ENCODE results near the gene WDR5.

WDR5 gene

DNA sequence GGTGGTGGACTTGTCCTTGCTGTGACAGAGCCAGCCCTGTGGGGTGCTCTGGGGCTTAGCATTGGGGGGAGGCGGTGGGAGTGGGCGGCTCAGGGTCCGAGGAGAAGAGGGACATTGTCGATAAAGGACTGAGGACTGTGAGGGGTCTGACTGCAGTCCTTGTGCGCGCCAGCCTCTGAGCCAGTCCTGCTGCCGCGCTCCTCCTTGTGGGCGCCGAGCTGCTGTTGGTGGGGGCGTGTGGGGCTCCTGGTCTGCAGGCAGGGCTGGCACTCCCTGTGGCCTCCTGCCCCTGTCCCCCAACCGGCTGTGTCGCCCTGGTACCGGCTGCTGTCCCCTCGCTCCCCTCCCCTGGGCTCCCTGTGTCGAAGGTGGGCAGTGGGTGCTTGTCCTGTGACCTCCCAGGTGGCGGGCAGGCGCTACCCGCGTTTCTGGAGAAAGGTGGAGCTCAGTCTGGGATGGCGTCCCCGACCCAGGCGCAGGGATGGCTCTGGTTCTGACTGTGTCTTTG, 21.6 kb downstream of the WDR5 start:
- in situ Hi-C loops (cut with MboI; ENCODE audit: low sequenced_read_pairs) = loop anchor here (25.0 kb wide), 1 partner anchor 555 kb away; no protein-coding TSS in a partner anchor

DNA sequence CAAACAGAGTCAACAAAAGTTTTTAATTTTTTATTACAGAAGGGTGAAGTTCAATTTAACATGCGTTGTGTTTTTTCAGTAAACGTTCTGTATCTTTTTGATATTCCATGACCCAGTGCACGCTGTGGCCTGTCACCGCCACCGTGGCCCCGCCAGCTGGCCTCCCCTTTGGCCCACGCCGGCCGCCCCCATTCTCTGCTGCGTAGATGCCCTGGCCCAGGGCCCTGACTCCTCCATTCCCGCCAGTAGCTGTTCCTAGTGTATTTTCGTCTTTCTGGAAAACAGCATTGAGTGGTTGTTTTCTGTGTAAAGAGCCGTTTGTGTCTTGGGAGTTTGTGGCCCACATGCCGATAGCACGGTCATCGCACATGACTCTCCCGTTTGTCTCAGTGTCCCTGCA, 22.4 kb downstream of the WDR5 start:
- in situ Hi-C loops (cut with MboI; ENCODE audit: low sequenced_read_pairs) = loop anchor here (25.0 kb wide), 1 partner anchor 554 kb away; no protein-coding TSS in a partner anchor

DNA sequence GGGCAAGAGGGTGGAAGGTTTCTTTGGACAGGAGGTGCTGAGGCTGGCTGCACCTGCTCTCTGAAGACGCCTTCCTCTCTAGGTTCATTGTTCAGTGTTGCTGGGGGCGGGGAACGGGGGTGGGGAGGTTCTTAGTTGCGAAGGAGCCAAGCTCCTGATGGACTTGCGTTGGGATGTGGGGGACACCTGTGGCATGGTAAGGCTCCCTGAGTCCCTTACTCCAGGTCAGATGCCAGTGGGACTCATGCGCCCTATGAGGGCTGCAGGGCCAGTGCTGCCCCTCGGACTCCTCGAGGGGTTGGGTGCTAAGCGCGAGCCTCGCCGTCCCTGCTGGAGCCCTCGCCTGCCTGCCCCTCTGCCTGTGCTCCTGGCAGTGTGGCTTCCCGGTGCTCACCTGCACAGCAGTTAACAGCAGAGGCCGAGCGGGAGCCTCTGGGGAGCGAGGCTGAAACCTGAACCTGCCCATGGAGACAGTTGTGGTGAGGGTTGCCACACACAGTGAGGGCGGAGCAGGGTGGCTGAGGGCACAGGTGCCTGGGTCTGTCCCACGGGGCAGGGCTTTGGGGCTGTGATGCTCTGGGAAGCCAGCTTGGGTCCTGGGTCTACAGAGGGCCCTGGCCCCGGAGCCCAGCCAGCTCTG, 23.0 kb downstream of the WDR5 start:
- in situ Hi-C loops (cut with MboI; ENCODE audit: low sequenced_read_pairs) = loop anchor here (25.0 kb wide), 1 partner anchor 553 kb away; no protein-coding TSS in a partner anchor

DNA sequence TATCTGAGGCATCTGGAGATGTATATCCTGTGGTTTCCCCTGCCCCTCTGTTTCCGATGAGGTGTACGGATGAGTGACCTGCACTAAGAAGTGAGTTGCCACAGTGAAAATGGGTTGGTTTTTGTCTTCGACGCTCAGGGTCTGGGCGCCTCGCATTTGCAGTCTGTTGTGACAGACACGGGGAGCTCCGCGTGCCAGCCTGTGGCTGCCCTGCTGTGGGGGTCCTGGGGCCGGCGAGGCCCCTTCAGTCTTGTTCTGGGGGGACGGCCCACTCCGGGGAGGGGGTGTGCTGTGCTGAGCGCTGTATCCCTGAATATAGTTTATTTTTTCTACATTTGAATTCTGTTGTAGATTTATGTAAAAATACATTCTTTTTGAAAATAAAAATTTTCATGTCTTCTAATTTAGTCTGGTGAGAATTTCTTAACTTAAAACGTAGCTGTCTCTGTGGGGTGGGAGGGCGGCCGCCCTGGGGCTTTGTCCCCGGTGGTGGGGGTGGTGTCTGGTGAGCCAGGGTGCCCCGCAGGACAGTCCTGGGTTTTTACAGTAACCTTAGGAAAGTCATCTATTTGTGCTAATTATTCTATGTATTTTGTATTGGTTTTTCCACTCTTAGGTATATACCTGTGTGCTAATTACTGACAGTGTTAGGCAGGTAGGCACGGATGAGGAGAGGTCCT, 23.8 kb downstream of the WDR5 start:
- in situ Hi-C loops (cut with MboI; ENCODE audit: low sequenced_read_pairs) = loop anchor here (25.0 kb wide), 1 partner anchor 553 kb away; no protein-coding TSS in a partner anchor

DNA sequence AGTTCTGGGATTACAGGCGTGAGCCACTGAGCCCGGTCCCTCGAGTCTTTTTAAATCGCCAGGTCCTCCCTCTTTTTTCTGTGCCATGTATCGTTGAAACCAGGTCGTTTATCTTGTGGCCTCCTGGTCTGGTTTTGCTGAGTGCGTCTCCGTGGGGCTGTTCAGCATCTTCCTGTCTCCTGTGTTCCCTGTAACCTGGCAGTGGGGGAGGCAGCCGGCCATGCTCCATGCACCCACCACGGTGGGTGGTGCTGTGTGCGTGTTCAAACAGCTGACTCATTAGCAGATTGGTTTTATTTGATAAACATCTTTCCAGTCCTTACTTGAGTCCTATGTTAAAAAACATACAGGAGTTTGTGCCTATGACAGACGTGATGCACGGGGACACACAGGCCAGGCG, 25.8 kb downstream of the WDR5 start:
- in situ Hi-C loops (cut with MboI; ENCODE audit: low sequenced_read_pairs) = loop anchor here (25.0 kb wide), 1 partner anchor 551 kb away; no protein-coding TSS in a partner anchor

DNA sequence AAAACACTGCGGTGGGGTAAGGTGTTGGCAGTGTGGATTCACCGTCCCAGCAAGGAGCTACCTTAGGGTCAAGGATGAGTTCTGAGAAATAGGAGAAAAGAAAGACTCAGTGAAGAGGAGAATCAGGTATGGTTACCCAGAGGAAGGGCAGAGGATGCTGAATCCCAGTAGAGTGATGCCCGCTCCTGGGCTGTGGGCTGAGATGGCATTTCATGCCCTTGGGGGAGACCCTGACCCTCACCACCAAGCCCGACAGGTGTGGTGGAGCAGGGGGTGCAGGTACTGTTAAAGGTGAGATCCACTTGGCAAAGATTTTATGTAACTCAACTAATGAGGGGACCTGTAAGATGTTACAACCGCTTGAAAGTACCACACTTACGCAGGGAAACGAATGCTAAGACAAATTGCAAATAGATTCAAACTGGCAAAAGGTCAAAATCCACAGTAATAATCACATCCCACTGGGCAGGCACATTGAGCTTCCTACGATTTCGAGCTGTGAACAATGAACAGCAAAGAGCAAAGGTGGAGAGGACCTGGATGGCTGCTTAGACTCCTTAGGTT, 26.4 kb downstream of the WDR5 start:
- in situ Hi-C loops (cut with MboI; ENCODE audit: low sequenced_read_pairs) = loop anchor here (25.0 kb wide), 1 partner anchor 550 kb away; no protein-coding TSS in a partner anchor

DNA sequence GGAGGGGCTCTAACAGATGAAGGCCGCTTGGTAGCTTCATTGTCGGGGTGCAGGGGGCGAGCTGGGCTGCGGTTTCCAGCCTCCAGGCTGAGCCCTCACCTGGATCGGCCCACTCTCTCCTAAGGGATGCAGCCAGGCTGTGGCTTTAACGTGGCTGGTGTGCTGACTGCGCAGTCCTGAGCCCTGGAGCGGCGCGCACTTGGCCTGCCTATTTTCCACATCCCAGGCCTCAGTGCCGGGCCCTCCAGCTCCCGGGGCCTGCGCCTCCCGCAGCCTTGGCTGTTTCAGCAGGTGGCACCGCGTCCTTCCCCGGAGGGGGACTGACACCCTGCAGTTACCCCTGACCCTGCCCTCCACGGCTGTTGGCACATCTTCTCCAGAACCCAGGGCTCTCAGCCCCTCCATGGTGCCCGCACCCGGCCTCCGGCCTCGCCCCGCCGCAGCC, 27.1 kb downstream of the WDR5 start:
- in situ Hi-C loops (cut with MboI; ENCODE audit: low sequenced_read_pairs) = loop anchor here (25.0 kb wide), 1 partner anchor 549 kb away; no protein-coding TSS in a partner anchor

DNA sequence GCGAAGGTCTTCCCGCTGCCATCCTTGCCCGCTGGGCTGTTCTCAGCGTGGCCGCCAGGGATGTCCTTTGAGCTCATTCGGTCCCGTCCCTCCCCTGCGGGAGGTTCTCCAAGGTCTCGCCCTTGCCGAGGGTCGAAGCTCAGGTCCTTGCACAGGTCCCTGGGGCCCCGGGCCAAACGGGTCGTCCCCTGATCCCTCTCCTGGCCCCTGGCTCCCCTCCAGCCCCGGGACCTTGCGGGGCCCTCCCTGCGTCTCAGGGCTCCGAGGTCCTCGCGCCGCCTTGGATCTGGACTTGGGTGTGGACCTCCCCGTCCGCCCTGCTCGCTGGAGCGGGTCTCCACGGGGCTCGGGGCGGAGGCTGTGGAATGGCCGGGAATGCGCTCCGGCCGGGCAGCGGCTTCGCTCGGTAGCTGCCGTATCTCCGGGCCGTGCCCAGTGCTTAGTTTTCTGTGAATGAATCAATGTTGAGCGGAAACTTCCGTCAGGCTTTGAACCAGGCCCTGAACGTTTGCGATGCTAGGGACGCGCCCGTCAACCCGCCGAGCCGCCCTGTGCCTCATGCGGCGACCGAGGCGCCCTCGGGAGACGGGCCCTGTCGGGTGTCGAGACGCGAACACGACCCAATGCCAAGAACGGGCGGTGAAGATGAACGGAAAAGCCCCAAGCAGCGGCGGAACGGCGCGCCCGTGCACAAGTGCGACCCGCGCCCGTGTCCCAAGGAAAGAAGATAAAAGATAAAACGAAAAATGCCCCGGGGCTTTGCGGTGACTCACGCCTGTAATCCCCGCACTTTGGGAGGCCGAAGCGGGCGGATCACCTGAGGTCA, 27.7 kb downstream of the WDR5 start:
- in situ Hi-C loops (cut with MboI; ENCODE audit: low sequenced_read_pairs) = loop anchor here (25.0 kb wide), 1 partner anchor 549 kb away; no protein-coding TSS in a partner anchor

DNA sequence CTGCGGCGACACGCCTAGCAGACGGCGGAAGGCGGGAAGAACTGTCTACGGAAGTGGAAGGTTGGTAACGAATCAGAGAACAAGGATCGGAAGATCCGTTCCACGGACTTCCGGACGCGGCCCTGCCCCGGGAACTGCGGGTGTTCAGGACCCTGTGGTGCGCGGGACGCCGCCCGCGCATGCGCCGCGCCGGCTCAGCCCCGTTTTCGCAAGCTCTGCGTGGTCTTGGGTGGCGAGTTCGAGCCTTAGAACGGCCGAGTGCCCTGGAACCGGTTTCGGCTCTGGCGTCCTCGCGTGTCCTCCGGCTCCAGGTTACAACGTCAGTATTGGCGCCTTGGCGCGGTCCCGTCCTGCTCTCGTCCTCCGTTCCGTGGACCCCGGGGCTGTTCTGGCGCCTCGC, 29.0 kb downstream of the WDR5 start:
- in situ Hi-C loops (cut with MboI; ENCODE audit: low sequenced_read_pairs) = loop anchor here (25.0 kb wide), 1 partner anchor 547 kb away; no protein-coding TSS in a partner anchor

DNA sequence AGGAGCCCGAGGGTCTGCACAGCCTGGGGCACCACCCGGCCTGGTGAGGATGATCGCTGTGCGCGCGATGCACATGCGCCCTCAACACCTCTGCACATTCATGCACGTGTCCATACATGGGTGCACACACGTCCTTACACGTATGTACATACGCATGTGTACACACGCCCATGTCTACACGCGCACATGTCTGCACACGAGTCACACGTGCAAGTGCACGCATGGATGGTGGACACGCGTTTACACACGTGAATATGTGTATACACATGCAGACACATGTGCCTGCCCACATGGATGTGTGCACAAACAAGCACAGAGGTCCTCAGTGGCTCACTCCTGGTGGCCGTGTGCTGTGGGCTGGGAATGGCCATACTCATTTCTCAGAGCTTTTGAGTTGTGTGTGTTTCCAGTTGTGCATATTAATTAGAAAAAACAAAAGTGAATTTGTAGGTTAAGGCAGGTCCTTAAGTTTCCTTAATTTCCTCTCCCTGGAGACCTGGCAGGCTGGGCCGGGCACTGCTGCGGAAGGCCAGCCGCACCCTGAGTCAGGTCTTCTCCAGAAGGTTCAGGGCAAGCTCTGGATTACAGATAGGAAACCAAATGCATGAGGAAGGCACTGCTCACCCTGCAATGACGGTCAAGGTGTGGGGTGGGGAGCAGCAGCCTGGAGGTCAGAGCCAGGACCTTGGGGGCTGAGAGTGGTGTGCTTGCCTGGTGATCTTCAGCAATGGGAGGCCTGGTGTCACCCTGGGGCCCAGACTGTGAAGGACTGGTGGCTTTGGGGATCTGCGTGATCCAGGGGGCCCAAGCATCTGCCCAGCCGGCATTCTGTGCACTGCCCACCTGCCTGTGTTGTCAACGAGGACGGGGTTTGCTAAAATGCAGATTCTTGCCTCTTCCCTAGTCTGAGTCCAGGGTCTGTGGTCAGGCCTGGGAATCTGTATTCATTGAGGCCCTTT, 29.8 kb downstream of the WDR5 start:
- in situ Hi-C loops (cut with MboI; ENCODE audit: low sequenced_read_pairs) = loop anchor here (25.0 kb wide), 1 partner anchor 547 kb away; no protein-coding TSS in a partner anchor

DNA sequence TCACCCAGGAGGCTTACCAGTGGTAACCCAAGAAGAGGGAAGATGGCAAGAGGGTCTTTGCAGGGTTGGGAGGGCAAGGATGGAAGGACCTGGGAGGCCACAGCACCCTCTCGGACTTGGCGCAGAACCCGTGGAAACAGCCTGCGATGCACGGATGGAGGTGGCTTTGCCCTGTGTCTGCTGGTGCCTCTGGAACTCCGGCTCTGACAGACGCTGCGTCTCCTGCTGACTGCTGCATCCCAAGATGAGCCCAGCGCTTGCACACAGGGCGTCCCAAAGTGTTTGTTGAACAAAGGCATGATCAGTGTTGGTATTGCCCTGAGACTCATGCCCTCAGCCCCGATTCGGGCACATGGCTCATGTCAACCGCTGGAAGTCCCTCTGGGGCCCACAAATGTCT, 30.5 kb downstream of the WDR5 start:
- in situ Hi-C loops (cut with MboI; ENCODE audit: low sequenced_read_pairs) = loop anchor here (25.0 kb wide), 1 partner anchor 546 kb away; no protein-coding TSS in a partner anchor

DNA sequence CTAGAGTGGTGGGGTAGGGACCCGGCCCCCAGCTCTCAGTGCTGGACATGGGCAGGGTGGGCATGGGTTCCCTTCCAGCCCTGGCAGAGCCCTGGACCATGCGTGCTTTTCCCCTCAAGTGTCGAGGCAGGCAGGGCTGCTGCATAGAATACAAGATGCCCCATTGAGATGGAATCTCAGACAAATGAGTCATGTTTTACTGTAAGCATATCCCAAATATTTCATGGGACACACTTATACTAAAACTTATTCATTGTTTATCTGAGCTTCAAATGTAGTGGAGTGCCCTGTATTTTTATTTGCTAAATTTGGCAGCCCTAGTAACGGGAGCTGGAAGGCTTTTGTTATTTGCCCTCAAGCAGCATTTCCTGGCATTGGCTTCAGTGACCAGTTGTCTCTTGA, 31.6 kb downstream of the WDR5 start:
- in situ Hi-C loops (cut with MboI; ENCODE audit: low sequenced_read_pairs) = loop anchor here (25.0 kb wide), 1 partner anchor 545 kb away; no protein-coding TSS in a partner anchor

DNA sequence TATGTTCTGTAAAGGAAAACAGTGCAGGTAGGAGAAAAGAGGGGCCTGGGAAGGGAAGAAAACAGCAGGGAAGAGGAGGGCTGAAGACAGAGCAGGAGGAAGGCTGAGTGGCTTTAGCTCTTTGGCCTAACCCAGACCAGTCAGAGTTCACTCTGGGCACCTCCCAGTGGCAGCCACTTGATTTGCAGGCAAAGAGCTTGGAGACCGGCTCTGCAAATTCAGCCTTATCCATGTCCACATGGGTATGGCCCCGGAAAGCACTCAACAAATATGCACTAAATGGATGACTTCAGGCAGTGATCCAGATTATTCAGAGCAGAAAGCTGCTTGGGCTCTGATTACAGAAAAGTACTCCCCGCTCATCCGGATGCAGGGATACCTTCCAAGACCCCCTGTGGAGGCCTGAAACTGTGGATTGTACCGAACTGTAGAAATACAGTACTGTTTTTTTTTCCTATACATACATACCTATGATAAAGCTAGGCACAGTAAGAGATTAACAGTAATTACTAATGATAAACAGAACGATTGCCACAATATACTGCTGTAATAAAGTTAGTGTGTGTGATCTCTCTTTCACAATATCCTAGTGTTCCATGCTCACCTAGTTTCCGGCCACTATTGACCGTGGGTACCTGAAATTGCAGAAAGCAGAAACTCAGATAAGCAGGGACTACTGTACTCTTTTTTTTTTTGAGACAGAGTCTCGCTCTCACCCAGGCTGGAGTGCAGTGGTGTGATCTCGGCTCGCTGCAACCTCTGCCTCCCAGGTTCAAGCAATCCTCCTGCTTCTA, 33.1 kb downstream of the WDR5 start:
- in situ Hi-C loops (cut with MboI; ENCODE audit: low sequenced_read_pairs) = loop anchor here (25.0 kb wide), 1 partner anchor 543 kb away; no protein-coding TSS in a partner anchor

DNA sequence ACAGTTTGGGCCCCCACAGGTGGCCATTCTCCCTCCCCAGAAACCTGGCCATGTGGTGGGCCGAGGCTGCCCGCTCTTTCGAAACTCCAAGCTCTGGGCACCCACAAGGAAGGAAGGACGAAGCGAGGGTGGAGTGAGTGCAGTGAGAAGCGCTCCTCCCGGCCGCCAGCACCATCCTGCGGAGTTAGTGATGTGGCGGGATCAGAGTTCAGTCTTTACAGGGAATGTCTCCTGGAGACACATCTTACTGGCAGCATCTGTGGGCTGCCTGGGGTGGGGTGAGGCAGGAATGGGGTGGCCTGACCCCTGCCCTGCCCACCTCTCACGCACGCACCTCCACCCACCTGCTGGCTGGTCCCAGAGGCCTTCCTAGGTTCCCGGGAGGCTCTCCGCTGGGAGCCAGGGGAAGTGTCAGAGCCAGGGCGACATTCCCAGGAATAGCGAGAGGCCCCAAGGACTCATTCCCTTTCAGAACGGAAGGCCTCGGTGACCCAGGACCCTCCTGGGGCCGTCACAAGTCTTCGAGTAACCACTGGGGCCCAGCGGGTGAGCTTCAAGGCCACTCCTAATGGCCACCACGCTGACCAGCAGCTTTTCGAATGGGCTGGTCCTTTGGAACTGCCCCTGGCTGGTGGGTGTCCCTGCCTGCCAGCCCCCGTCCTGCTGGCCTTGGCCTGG, 34.0 kb downstream of the WDR5 start:
- in situ Hi-C loops (cut with MboI; ENCODE audit: low sequenced_read_pairs) = loop anchor here (25.0 kb wide), 1 partner anchor 542 kb away; no protein-coding TSS in a partner anchor

DNA sequence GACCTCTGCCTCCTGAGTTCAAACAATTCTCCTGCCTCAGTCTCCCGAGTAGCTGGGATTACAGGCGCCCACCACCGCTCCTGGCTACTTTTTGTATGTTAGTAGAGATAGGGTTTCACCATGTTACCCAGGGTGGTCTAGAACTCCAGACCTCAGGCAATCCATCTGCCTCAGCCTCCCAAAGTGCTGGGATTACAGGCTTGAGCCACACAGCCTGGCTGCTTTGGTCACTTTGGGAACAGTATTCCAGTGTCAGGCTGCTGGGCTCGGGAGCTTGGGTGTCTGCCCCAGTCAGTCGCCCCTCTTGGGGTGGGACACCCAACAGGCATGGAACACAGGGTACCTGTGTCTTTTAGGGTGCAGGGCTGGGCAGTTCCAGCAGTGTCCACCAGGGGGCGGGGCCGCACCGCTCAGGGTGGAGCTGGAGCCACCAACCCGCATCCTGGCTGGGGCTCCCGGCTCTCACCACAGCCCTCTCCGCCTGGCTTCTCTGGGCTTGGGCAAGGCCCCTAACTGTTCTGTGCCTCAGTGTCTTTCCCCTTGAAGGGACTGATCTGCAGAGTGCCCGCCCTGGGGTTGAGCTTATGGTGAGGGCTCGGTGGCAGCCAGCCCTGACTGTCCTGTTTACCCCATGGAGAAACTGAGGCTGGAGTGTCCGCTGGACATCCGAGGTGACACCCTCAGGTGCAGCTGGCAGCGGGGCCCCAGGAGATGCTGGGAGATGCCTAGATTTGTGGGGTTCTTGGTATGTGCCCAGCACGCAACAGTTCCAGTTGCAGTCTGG, 34.8 kb downstream of the WDR5 start:
- in situ Hi-C loops (cut with MboI; ENCODE audit: low sequenced_read_pairs) = loop anchor here (25.0 kb wide), 1 partner anchor 542 kb away; no protein-coding TSS in a partner anchor

DNA sequence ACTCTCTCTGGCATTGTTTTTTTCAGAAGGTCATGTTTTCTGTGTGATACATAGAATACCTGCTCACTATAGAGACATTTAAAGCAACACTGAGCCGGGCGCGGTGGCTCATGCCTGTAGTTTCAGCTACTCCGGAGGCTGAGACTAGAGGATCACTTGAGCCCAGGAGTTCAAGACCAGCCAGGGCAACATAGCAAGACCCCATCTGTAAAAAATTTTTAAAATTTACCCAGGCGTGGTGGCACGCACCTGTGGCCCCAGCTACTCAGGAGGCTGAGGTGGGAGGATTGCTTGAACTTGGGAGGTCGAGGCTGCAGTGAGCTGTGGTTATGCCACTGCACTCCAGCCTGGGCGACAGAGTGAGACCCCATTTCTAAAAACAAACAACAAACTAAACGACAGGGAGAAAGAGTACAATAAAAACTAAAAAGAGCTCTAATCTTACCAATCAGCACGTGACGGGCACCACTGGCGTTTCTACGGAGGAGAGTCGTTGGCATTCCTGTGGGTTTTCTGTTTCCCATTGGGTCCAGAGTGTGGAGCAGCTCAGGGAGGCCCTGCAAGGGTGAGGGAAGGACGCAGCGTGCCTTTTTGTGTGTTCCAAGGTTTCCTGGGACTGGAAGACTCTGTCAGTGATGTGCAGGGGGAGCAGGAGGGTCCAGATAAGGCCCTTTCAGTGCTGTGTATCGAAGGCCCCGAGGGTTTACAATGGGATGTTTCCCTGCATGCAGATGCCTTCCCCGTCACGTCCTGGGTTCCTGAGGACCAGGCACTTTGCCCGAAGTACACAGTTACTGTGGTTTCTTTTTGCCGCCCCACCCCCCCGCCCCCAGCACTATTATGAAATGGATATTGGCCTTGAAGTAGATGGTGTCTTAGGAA, 35.7 kb downstream of the WDR5 start:
- in situ Hi-C loops (cut with MboI; ENCODE audit: low sequenced_read_pairs) = loop anchor here (25.0 kb wide), 1 partner anchor 541 kb away; no protein-coding TSS in a partner anchor
